Measurements from ENCODE around the gene MRPL43. TPM values are rescaled to one million over a fixed set of nuclear protein-coding genes. Genes with fewer than 3 reads are reported as not detected.
A peak's percentile ranks its signal among the peaks of the same experiment; 100 is the strongest.

The MRPL43 gene
- total RNA-seq, 1 donor from 2014 or later: 24.5 TPM

DNA sequence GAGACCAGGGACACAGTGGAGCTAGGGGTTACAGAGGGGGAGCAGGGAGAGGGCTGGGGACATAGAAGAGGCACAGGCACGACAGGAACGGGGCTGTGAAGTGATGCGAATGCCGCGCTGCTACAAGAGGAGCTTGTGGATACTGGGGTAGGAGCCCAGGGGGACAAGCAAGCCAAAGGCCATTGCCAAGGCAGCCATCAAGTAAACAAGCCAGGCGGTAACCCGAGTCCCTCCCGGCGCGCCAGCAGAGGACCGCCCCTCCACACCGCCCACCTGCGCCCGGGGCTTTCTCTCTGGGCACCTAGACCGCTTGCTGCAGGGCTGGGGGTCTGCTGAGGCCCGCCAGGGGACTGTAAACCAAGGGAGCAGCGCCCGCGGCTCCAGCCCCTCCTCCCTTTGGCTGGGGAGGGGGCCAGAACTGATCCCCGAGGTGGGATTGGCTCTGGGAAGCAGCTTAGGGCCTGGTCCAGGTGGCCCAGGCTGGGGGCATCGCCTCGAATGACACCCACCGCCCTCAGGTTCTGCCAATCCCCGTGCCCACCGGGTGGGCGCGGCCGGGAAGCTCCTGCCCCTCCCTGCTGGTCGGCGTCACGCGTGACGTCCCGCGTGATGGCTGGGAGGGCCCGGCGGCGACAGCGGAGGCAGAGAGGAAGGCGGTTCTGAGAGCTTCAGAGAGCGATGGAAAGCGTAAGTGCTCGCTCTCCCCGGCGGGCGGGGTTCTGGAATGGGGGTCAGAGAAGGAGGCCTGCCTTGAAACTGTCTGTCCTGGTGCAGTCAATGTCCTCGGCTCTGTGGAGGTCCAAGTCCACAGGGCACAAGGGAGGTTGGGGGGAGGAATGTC is 44.7 kb upstream of the MRPL43 start:
- Histone ChIP-seq H3K79me2 (ENCODE audit: low read depth) (no peaks in the 10 kb centered on the region), H3K36me3 (no peaks in the 10 kb centered on the region), H4K20me1 (ENCODE audit: low read depth) (peaks cover 22% of the 10 kb centered on the region), H3K27me3 (peaks cover 84% of the 10 kb centered on the region), H3K4me3 (peak overlapping the region; percentile 40), H3K9me3 (ENCODE audit: low read depth) (no peaks in the 10 kb centered on the region), H3K4me2 (peak overlapping the region; percentile 81), H2AFZ (replicated peaks) (no peak overlapping the region), H3F3A (ENCODE audit: low read depth) (peaks cover 13% of the 10 kb centered on the region), H3K27ac (no peak overlapping the region), H3K4me1 (peaks cover 43% of the 10 kb centered on the region), H3K9ac (no peak overlapping the region)
- Mint-ChIP-seq H3K4me1 (peaks cover 47% of the 10 kb centered on the region), H3K27ac (peak overlapping the region; percentile 62), H3K27me3 (ENCODE audit: insufficient read depth, low read depth) (peaks cover 18% of the 10 kb centered on the region), H3K36me3 (no peaks in the 10 kb centered on the region), H3K4me3 (peak overlapping the region; percentile 86), H3K9me3 (no peaks in the 10 kb centered on the region)
- DNase-seq (ENCODE audit: low spot score): peak; percentile 53
- TF ChIP-seq EZH2 (IDR thresholded peaks at IDR 0.05): peak; percentile 59
- TF ChIP-seq, protein P1, sequence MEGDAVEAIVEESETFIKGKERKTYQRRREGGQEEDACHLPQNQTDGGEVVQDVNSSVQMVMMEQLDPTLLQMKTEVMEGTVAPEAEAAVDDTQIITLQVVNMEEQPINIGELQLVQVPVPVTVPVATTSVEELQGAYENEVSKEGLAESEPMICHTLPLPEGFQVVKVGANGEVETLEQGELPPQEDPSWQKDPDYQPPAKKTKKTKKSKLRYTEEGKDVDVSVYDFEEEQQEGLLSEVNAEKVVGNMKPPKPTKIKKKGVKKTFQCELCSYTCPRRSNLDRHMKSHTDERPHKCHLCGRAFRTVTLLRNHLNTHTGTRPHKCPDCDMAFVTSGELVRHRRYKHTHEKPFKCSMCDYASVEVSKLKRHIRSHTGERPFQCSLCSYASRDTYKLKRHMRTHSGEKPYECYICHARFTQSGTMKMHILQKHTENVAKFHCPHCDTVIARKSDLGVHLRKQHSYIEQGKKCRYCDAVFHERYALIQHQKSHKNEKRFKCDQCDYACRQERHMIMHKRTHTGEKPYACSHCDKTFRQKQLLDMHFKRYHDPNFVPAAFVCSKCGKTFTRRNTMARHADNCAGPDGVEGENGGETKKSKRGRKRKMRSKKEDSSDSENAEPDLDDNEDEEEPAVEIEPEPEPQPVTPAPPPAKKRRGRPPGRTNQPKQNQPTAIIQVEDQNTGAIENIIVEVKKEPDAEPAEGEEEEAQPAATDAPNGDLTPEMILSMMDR (IDR thresholded peaks at IDR 0.05): no peak

DNA sequence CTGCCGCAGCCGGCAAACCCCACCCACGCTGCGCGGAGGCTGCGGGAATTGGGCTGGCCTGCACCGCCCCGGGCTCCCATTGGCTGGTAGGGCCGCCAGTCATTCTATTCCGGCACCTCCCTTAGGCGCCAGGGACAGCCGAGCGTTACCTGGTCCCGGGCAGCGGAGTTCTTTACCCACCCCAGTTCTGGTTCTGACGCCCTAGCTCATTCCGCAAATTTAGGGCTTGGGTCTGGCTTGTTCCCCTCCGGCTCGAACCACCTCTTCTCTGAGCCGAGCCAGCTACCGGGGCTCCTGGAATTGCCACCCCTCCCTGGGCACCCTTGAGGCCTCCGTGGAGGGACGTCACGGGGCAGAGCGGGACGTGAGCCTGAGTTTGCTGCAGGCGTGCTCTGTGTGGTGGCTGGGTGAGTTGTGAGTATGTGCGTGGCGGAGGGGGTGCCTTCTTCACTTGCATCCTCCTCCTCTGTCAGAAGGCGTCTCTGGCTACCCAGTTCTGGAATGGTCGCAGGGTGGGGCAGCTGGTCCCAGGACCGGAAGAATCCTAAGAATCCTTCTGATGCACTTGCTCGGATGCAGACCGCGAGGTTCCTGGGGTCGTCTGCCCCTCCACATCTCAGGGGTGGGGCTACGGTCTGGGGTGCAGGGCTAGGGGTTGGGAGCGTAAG is 44.0 kb upstream of the MRPL43 start, which contains the start of the genes PDZD7 and SFXN3:
PDZD7 (minus strand) TSS at position 2 of the 668 bp plus-strand sequence. CDS start 910 bp downstream, outside the sequence.
SFXN3 (plus strand) TSS at position 107 of the 668 bp plus-strand sequence. CDS start 3,461 bp downstream, outside the sequence.
- Histone ChIP-seq H3K9me3 (ENCODE audit: low read depth) (no peaks in the 10 kb centered on the region), H3F3A (ENCODE audit: low read depth) (peaks cover 13% of the 10 kb centered on the region), H3K4me1 (peaks cover 47% of the 10 kb centered on the region), H3K36me3 (no peaks in the 10 kb centered on the region), H3K9ac (no peak within 1 kb of the TSS), H3K27ac (no peak within 1 kb of the TSS), H3K4me2 (peak within 1 kb of the TSS; percentile 81), H2AFZ (replicated peaks) (no peak within 1 kb of the TSS), H3K4me3 (peak within 1 kb of the TSS; percentile 40), H3K79me2 (ENCODE audit: low read depth) (no peaks in the 10 kb centered on the region), H4K20me1 (ENCODE audit: low read depth) (peaks cover 22% of the 10 kb centered on the region), H3K27me3 (peaks cover 77% of the 10 kb centered on the region)
- H3K4me3 Mint-ChIP-seq: peak within 1 kb of the TSS; percentile 86
- TF ChIP-seq EZH2 (IDR thresholded peaks at IDR 0.05) (no peak), EZH2phosphoT487 (IDR thresholded peaks at IDR 0.05) (peak; percentile 49)
- H3K36me3 Mint-ChIP-seq: no peaks in the 10 kb centered on the region
- H3K27me3 Mint-ChIP-seq (ENCODE audit: insufficient read depth, low read depth): peaks cover 18% of the 10 kb centered on the region
- no peaks in the 10 kb centered on the region for H3K9me3 Mint-ChIP-seq
- H3K27ac Mint-ChIP-seq: peak within 1 kb of the TSS; percentile 62
- DNase-seq (ENCODE audit: low spot score): peak; percentile 93
- H3K4me1 Mint-ChIP-seq: peaks cover 51% of the 10 kb centered on the region

DNA sequence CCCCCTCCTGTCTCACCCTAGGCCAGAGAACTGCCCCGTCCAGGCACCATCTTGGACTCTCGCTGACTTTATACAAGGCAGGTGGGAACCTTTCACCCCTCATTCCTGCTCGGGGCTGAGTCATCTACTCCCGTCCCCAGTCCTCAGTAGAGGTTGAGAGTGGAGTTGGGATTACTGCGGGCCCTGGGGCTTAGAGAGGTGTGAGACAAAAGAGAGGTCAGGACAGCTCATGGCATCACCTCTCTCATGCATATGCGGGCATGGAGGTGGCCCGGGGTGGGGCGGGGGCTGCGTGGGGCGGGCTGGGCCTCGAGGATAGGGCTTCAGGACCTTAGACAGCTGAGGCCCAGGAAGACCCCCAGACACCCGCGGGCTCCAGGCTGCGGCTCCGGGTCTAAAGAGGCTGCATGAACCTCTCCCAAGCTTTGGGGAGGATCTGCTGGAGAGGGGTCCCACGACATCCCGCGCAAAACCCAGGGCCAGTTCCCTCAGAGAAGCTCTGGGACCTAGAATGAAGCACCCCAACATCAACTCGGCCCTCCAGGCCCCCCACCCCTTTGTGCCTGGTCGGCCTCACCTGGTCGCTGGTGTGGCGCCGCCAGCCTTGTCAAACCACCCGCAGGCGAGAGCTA is 43.3 kb upstream of the MRPL43 start:
- no peaks in the 10 kb centered on the region for H3K36me3 ChIP-seq
- peaks cover 13% of the 10 kb centered on the region for H3F3A ChIP-seq (ENCODE audit: low read depth)
- H3K4me1 ChIP-seq: peaks cover 47% of the 10 kb centered on the region
- H2AFZ ChIP-seq (replicated peaks): no peak overlapping the region
- peak; percentile 60 for DNase-seq (ENCODE audit: low spot score)
- Mint-ChIP-seq H3K27ac (no peak overlapping the region), H3K4me3 (peak overlapping the region; percentile 86), H3K4me1 (peaks cover 51% of the 10 kb centered on the region), H3K27me3 (ENCODE audit: insufficient read depth, low read depth) (peaks cover 22% of the 10 kb centered on the region), H3K9me3 (no peaks in the 10 kb centered on the region), H3K36me3 (no peaks in the 10 kb centered on the region)
- no peak overlapping the region for H3K9ac ChIP-seq
- peaks cover 22% of the 10 kb centered on the region for H4K20me1 ChIP-seq (ENCODE audit: low read depth)
- no peaks in the 10 kb centered on the region for H3K9me3 ChIP-seq (ENCODE audit: low read depth)
- H3K79me2 ChIP-seq (ENCODE audit: low read depth): no peaks in the 10 kb centered on the region
- H3K4me2 ChIP-seq: peak overlapping the region; percentile 81
- peak overlapping the region; percentile 40 for H3K4me3 ChIP-seq
- TF ChIP-seq EZH2phosphoT487 (IDR thresholded peaks at IDR 0.05): no peak
- TF ChIP-seq EZH2 (IDR thresholded peaks at IDR 0.05): no peak
- TF ChIP-seq, protein P1 (IDR thresholded peaks at IDR 0.05): no peak
- H3K27me3 ChIP-seq: peaks cover 70% of the 10 kb centered on the region
- H3K27ac ChIP-seq: no peak overlapping the region

All from neural progenitor cell (in vitro differentiated cells).